Amniotic stem cell (primary cell): ENCODE measurements around the gene ERG28.
"Not testable (repeated sequence)": the region's sequence is repeated elsewhere in the genome, so short reads cannot be mapped to it uniquely, and the experiment has no call there.

Source experiments
- DNase-seq: peaks from one replicate; lab custom pipeline; 2025; lab: John Stamatoyannopoulos, UW

The ERG28 gene

DNA sequence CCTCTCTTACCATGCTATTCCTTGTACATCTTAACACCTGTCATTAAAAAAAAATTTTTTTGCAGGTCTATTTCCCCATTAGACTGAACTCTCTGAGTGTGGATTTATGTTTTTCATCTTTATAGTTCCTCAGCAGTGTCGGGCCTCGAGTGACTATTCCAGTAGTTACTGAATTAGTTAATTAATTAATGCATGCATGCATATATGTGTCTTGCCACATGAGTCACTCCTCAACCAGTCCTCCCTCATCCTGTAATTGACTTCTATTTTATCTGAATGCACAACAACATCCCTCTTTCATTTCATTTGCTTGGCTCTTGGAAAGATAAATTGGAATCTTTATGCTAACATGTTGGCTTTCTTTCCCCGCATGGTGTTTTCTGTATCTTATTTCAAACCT lies 35.6 kb downstream of the ERG28 start:
- no peak for DNase-seq

DNA sequence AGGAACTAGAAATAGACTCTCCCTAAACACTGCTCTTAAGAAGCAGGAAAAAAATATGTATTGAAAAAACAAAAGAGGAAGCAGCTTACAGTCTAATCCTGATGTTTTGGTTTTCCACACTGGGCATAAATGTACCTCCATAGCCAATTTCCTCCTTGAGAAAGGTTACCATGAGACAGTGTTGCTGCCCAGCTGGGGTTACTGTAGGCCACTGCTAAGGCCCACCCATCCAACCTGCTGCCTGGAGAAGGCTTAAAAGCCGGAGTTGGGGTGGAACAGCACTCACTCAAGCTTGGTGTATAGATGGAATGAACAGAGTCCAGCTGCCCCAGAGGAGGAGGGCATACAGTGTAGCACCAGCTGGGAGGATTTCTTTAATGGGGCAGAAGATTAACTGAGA lies 41.1 kb downstream of the ERG28 start:
- no peak for DNase-seq

DNA sequence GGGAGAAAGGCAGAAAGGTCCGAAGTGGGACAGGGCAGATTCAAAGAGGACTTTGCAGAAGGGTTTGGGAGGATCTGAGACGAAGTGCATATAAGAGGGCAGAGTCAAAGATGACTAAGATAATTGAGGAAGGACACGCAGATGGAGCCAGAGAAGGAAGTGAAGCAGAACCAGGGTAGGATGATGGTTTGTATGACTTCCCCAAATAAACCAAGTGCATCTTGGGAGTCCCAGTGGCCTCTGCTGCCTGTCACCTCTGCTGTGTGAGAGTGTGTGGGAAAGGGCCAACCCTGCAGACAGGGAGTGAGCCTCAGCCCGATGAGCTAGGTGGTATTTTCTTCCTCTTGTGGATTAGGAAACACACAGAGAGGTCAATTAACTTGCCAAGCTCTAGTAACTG lies 45.5 kb downstream of the ERG28 start:
- no peak for DNase-seq

DNA sequence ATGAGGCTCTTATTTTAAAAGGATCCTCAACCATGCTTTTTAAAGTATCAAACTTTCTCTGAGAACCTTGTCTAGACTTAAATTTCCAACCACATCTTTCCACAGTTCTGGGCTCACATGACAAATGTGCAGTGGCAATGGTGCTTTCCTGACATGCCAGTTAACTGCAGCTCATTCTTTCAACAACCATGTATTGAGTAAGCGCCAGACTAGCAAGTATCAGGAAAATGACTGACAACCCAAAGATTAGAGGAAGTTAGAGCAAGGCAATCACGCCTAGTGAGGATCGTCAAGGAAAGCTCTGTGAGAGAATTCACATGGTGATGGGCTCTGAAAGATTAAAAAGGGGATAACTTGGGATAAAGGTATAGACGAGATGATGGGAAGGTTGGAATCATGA lies 46.5 kb downstream of the ERG28 start:
- DNase-seq: no peak

DNA sequence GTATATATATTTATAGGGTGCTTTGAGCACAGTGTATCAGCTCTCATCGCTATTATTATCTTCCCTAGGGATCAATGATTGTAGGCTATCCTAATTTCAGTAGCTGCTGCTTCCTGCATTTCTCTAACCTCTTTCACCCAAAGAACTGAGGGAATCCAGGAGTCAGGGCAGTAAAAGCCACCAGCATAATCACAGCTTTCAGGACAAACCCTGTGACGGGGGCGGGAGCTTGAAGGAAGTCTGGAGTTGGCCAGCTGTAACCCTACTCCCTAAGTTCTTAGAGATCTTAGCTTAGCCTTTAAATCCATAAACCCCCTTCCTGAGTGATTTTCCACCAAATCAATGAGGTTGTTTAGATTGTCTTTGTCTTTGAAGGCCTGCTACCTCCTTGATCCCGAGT lies 48.5 kb downstream of the ERG28 start:
- DNase-seq: no peak

DNA sequence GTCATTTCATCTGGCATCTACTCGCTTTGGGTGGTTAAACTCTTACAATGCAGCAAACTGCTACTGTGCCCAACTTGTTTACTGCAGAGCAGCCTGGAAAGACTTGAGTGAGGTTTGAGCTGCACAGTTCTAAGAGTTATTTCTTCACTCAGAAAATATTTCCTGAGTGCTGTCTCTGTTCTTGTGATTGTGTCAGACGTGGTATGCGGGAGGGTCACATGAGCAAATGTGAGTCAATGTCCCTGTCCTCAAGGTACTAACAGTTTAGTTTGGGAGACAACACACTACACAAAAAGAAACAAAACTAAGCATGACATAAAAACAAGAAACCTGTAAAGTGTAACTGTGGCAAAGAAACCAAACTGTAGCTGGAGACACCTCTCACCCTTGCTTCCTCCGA lies 49.8 kb downstream of the ERG28 start:
- DNase-seq: no peak

DNA sequence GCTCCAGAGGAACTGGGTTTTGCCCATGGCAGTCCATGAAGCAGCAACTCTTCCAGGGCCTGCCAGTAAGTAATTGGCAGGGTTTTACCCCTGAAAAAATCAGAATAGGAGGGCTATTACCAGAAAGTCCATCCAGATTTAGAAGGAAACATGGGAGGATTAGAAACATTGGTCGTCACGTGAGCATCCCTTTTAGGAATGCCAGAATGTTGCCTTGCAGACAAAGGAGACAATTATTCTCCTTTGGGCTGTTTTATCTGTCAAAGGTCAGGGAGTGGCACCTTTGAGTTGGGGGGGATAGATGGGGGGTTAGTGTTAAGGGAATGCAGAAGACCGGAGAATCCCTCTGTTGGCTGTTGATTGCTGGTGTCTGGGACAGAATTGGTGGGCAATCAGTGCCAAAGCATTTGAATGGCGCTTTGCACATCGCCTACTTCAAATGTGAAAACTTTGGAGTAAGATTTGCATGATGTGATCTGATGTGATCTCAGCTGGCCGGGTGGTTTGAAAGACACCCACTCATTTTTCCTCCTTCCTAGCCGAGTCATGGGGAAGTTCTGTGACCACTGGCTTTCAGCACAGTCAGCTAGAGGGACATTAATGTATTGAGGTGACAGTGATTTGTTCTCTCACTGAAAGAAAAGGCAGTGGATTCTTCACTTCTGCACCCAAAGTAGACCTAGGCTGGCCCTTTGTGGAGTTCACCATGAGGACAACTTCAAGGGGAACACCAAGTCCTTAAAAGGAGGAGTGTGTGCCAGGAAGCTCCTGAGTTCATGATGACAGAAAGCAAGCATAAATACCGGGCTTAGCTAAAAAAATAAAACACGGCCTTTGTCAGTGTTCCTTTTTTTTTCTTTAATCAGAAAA lies 50.8 kb downstream of the ERG28 start:
- DNase-seq: no peak

DNA sequence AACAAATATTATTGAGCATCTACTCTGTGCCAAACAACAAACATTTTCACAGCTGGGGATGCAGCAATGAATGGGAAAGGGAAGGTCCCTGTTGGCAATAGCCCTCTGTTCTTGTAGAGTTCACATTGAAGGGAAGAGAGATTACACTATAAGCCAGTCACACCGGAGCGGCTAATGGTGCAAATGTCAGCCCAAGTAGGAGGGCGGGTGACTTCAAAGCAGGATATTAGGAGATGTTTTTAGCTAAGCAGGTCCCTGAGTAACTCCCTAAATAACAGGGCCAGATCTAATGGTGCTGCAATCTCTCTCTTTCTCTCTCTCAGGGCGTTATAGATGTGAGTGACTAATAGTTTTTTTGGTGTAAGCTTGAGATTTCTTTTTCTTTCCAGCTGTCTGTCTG lies 51.6 kb downstream of the ERG28 start:
- no peak for DNase-seq

DNA sequence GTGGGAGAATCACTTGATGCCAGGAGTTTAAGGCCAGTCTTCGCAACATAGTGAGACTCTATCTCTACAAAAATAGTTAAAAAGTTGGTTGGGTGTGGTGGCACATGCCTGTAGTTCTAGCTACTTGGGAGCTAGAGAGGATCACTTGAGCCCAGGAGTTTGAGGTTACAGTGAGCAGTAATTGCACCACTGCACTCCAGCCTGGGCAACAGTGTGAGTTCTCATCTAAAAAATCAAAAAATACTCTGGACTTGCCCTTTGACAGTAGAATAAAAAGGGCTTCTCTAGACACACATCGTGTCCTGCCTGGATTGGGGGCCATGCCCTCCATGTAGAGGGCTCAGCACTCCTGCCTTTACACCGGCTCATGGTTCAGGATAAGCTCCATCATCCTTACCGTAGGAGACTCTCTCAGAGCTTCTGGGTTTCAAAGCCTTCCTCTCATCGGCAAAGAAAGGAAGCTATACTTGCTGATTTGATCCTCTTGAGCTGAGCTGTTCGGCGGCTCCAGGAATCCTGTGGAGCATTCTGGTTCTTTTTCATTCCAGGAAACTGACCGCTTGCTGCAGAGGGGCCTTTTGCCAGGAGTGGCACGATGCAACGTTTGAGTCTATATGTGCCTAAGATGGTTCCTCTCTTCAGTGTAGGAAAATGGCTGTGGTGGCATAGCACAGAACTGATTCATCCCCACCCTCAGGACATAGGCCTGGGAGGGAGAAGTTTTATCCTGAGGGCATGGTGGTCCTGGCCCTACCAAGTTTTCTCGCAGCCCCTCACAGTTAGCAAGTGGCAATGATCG lies 52.6 kb downstream of the ERG28 start:
- DNase-seq: no peak

DNA sequence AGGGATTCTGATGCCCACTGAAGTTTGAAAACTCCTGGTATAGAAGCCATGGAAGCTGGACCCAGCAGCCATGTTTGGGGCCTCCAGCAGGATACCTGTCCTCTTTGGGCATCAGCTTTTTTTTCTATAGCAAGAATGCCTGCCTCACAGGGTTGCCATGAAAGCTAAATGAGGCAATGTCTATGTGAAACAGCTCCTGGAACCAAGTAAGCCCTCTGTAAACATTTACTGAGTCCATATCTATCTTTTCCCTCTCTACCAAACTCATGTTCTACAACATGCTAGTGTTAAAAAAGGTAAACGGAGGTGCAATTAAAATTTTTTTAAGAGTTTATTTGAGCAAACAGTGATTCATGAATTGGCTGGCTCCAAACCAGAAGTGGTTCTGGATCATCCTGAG lies 53.6 kb downstream of the ERG28 start:
- DNase-seq: no peak

DNA sequence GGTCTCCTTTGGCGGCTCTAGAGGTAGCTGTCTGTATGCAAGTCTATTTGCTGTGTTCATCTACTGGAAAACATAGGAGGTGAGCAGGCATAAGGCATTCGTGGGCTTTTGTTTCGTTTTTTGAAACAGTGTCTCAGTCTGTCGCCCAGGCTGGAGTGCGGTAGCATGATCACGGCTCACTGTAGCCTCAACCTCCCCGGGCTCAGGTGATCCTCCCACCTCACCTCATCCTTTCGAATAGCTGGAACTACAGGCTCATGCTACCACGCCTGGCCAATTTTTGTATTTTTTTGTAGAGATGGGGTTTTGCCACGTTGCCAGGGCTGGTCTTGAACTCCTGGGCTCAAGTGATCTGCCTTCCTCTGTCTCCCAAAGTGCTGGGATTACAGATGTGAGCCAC lies 54.8 kb downstream of the ERG28 start:
- no peak for DNase-seq

DNA sequence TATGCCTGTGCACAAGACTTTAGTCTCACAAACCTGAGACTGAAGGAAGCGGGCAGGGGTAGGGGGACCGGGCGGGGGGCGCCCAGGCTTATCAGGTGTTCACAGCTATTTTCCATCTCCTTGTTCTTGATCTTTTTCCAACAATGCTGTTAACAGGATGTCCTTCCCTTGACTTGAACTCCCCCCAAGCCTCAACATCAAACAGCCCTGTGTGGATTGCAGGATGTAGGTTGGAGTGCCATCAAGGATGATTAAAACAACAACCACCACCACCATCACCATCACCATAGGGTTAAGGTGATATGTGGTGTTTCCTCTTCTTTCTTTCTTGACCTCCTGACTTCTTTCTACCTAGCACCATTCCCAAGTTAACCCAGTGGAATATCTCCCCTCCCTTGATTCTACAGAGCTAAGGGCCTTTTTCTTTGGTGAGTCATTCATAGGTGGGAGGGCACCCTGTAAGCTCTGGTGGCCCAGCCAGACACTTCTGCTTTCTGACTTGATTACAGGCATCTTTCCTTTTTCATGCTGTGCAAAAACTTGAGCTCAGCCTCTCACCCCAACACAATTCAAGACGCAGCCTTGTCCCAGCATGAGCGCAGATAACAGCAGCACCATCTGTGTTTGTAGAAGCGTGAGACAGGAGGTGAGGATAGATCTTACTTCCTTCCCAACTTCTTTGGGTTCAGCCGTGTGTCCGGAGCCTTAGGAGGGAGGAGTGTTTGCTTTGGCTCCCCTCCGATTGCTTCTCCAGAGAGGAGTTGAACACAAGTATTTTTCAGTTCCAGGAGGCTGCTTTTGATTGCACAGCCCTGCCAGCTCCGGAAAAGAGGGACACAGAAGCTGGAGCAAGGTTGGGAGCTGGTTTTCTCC lies 55.5 kb downstream of the ERG28 start:
- DNase-seq: no peak

DNA sequence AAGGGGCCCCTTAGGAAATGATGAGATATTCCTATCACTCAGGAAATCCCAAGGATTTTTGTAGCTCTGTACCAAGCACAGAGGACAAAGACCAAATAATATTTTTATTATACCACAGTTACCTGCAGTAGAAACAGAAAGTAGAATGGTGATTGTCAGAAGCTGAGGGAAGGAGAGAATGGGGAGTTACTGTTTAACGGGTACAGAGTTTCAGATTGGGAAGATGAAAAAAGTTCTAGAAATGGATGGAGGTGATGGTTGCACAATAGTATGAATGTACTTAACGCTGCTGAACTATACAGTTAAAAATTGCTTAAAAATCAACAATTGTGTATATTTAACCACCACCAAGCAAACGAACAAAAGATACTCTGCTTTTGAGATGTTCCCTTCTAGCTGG lies 58.2 kb downstream of the ERG28 start:
- DNase-seq: no peak

DNA sequence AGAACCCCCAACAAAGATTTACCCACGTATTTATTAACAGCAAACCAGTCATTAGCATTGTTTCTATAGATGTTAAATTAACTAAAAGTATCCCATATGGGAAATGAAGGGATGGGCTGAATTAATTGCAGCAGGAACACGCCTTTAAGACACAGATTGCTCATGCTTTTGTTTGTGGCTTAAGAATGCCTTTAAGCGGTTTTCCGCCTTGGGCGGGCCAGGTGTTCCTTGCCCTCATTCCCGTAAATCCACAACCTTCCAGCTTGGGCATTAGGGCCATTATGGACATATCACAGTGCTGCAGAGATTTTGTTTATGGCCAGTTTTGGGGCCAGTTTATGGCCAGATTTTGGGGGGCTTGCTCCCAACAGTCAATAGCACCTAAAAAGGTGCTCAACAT lies 59.6 kb downstream of the ERG28 start:
- DNase-seq: not testable (repeated sequence)

DNA sequence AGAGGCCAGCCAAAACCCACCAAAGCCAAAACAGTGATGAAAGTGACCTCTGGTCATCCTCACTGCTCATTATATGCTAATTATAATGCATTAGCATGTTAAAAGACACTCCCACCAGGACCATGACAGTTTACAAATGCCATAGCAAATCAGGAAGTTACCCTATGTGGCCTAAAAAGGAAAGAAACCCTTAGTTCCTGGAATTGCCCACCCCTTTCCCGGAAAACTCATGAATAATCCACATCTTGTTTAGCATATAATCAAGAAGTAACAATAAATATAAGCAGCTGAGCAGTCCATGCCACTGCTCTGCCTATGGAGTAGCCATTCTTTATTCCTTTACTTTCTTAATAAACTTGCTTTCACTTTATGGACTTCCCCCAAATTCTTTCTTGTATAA lies 60.6 kb downstream of the ERG28 start:
- not testable (repeated sequence) for DNase-seq
